A549 (cell line): ENCODE measurements around the gene ENTPD8. TPM values are rescaled to one million over a fixed set of nuclear protein-coding genes. Genes with fewer than 3 reads are reported as not detected.

Source experiments
- ATAC-seq, 2 experiments: fragments of 200-7000 bp in 1 of 2; fragments of >200 bp in 1 of 2; cut with Nextera tagmentation in 1 of 2; cut with Tn5 transposase in 1 of 2; 3 replicates each; pipeline versions ENCODE4 v1.8.0 to v1.9.1; 2018 to 2020; ENCODE audit warnings: mild to moderate bottlenecking in 1 of 2, moderate library complexity in 1 of 2
- CTCF ChIA-PET: fragments of 300-600 bp; sonication (Branson Sonifier 250); formaldehyde crosslinking; extraction: SDS; loops from one replicate; lab custom pipeline; 2021; ENCODE audit warnings: antibody characterized with exemption, inconsistent platforms; lab: Yijun Ruan, JAX
- POLR2A ChIA-PET: fragments of 350-600 bp; formaldehyde crosslinking; extraction: SDS; loops from one replicate; lab custom pipeline; 2021; ENCODE audit warnings: antibody characterized with exemption, inconsistent platforms; lab: Yijun Ruan, JAX
- DNase-seq, 2 experiments: peaks; one replicate each; pipeline versions ENCODE4 v3.0.0 to v3.0.0-alpha.2; 2011 to 2016; ENCODE audit warnings: low read depth in 1 of 2, low spot score in 1 of 2
- FAIRE-seq: peaks from 2 replicates; lab custom pipeline; 2011; peaks lifted over from hg19 to GRCh38; lab: Jason Lieb, UNC
- H3K27ac ChIP-seq, 2 experiments: fragments of >200 bp; sonication (Bioruptor Twin); formaldehyde crosslinking; 3 replicates each; pipeline ENCODE4 v1.5.1; 2016 to 2017
- H3K4me1 ChIP-seq: fragments of >200 bp; sonication (Bioruptor Twin); formaldehyde crosslinking; 3 replicates; pipeline ENCODE4 v1.6.1; 2016
- H3K4me2 ChIP-seq: fragments of >200 bp; sonication (Bioruptor Twin); formaldehyde crosslinking; 3 replicates; pipeline ENCODE4 v1.6.1; 2016
- H3K4me3 ChIP-seq: fragments of >200 bp; sonication (Bioruptor Twin); formaldehyde crosslinking; 3 replicates; pipeline ENCODE4 v1.5.1; 2016
- H3K9me3 ChIP-seq: fragments of >200 bp; sonication (Bioruptor Twin); formaldehyde crosslinking; 3 replicates; pipeline ENCODE4 v1.6.1; 2016
- BHLHE40 ChIP-seq: IDR thresholded peaks from 2 replicates; pipeline ENCODE4 v1.6.1; 2012; ENCODE audit warnings: low read depth, low read length, inconsistent platforms
- EHMT2 ChIP-seq: fragments of 200-600 bp; sonication (generic); IDR thresholded peaks from 2 replicates; pipeline ENCODE4 v1.6.1; 2016; ENCODE audit warnings: antibody characterized with exemption, low read depth, mild to moderate bottlenecking, moderate library complexity
- HDAC2 ChIP-seq: fragments of 200-600 bp; sonication (generic); IDR thresholded peaks from 2 replicates; pipeline ENCODE4 v1.6.1; 2016
- HOXB5 ChIP-seq: fragments of 250-450 bp; sonication (Bioruptor Pico); IDR thresholded peaks from 2 replicates; pipeline ENCODE4 v1.5.0; 2020; ENCODE audit warnings: mild to moderate bottlenecking, moderate library complexity
- JUNB ChIP-seq: fragments of >200 bp; sonication (Bioruptor Twin); formaldehyde crosslinking; IDR thresholded peaks from 2 replicates; pipeline ENCODE4 v1.6.1; 2016
- KDM1A ChIP-seq: fragments of 200-600 bp; sonication (generic); IDR thresholded peaks from 2 replicates; pipeline ENCODE4 v1.6.1; 2016; ENCODE audit warnings: low read depth, mild to moderate bottlenecking
- MYC ChIP-seq: IDR thresholded peaks from 2 replicates; pipeline ENCODE4 v1.6.1; 2012; ENCODE audit warnings: mild to moderate bottlenecking, inconsistent platforms, low read length, improper control_type of control experiment, borderline replicate concordance
- NFE2L2 ChIP-seq: fragments of 150-350 bp; conservative IDR thresholded peaks from 2 replicates; pipeline ENCODE4 v1.6.1; 2014; ENCODE audit warnings: low read length
- RAD21 ChIP-seq, 2 experiments: fragments of >200 bp in 1 of 2; sonication (Bioruptor Twin) in 1 of 2; formaldehyde crosslinking in 1 of 2; IDR thresholded peaks in 1 of 2; conservative IDR thresholded peaks in 1 of 2; 2 replicates in 1 of 2; 3 replicates in 1 of 2; pipeline ENCODE4 v1.6.1; 2012 to 2018; ENCODE audit warnings: inconsistent platforms in 1 of 2
- RCOR1 ChIP-seq: fragments of 150-350 bp; IDR thresholded peaks from 2 replicates; pipeline ENCODE4 v1.6.1; 2014; ENCODE audit warnings: antibody characterized with exemption, low read length, low read depth
- RNF2 ChIP-seq: fragments of 200-600 bp; sonication (generic); IDR thresholded peaks from 2 replicates; pipeline ENCODE4 v1.6.1; 2016; ENCODE audit warnings: low read depth, mild to moderate bottlenecking, antibody characterized with exemption, moderate library complexity, borderline replicate concordance
- SMC3 ChIP-seq: fragments of >200 bp; sonication (Bioruptor Twin); formaldehyde crosslinking; IDR thresholded peaks from 3 replicates; pipeline ENCODE4 v1.6.1; 2018; ENCODE audit warnings: inconsistent platforms
- WGBS: methylation state at CpG from one replicate; pipeline ENCODE4 v1.1.6; 2017; ENCODE audit errors: missing lambda C conversion rate; 5-methylcytosine and 5-hydroxymethylcytosine counted together
- polyA plus RNA-seq, 4 experiments: library from polyadenylated mRNA; depleted of rRNA in 3 of 4; stranded (reverse); fragments of >200 nt; fragmentation: RNase III in 1 of 4; extraction: RNeasy Plus Mini Kit Qiagen cat#74134 plus additional on column Dnase treatment in 1 of 4; gene quantifications; 2 replicates in 3 of 4; 3 replicates in 1 of 4; pipeline ENCODE4 v1.2.3, GENCODE V29; 2011 to 2017
- TF ChIP-seq, protein P1 (sequence below): fragments of >200 bp; sonication (Bioruptor Twin); formaldehyde crosslinking; IDR thresholded peaks from 3 replicates; pipeline ENCODE4 v1.5.1; 2016
- TF ChIP-seq, protein P2 (sequence below): fragments of 200-600 bp; sonication (generic); IDR thresholded peaks from 2 replicates; pipeline ENCODE4 v1.6.1; 2016; ENCODE audit warnings: antibody characterized with exemption, mild to moderate bottlenecking, moderate library complexity
- TF ChIP-seq, protein P3 (sequence below): fragments of 150-350 bp; IDR thresholded peaks from 2 replicates; pipeline ENCODE4 v1.6.1; 2014; ENCODE audit warnings: low read depth, mild to moderate bottlenecking, low read length
- TF ChIP-seq, protein P4 (sequence below): fragments of >200 bp; sonication (Bioruptor Twin); formaldehyde crosslinking; IDR thresholded peaks from 3 replicates; pipeline ENCODE4 v1.6.1; 2016

ENTPD8 gene
- polyA plus RNA-seq, 2 of the 4 experiments (the other 2 are of a cell fraction): 0.18 to 0.36 TPM

DNA sequence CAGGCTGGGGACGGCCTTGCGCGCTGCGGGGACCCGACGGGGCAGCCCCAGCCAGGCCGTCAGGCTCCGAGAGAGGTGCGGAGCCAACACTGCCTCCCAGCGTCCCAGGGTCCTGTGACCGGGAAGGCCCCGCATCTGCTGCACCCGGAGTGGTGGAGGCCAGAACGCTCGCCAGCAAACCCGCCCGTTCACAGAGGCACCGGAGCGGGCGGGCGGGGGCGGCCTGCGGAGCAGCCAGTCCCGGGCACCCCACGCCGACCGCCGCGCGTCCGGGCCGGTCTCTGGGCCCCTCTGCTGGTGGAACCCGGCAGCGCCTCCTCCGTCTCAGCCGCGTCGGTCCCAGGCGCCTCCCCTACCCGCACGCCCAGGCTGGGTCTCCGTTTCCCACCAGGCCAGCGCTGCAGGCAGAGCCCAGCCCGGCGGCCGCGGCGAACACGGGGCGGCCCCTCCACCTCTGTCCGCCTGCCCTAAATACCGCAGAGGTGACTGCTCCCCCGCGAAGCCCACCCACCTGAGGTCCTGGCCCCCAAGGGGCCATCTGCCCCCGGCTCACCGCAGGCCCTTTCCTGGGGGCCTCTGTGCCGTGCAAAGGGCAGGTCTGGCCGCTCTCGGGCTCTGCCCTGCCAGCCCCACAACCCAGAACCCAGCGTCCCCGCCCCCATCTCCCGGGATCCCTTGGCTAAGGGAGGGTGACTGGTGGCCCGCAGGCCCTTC is 34.1 kb downstream of the ENTPD8 start:
- Histone ChIP-seq H3K27ac (peak overlapping the region; percentile 58 to 82; a peak in 5 of 6 replicates), H3K4me2 (peak overlapping the region; percentile 89), H3K4me3 (peak overlapping the region; percentile 35), H3K4me1 (peaks cover 31% of the 10 kb centered on the region), H3K9me3 (no peaks in the 10 kb centered on the region)
- FAIRE-seq: no peak
- TF ChIP-seq HOXB5 (CRISPR knock-in tag) (0 out of 2 replicates have a peak, but pooled peaks have one; percentile 25), EHMT2 (no peak), HDAC2 (no peak), RCOR1 (no peak), RNF2 (no peak), KDM1A (no peak), NFE2L2 (no peak), JUNB (no peak), RAD21 (conservative IDR thresholded peaks at IDR 0.05 in 1 of 2, IDR thresholded peaks at IDR 0.05 in 1 of 2) (peak; percentile 69 to 87; a peak in 4 of 5 replicates), SMC3 (peak; percentile 79), BHLHE40 (no peak), MYC (no peak; the same call in 1 of the 2 replicates)
- TF ChIP-seq, protein P1, sequence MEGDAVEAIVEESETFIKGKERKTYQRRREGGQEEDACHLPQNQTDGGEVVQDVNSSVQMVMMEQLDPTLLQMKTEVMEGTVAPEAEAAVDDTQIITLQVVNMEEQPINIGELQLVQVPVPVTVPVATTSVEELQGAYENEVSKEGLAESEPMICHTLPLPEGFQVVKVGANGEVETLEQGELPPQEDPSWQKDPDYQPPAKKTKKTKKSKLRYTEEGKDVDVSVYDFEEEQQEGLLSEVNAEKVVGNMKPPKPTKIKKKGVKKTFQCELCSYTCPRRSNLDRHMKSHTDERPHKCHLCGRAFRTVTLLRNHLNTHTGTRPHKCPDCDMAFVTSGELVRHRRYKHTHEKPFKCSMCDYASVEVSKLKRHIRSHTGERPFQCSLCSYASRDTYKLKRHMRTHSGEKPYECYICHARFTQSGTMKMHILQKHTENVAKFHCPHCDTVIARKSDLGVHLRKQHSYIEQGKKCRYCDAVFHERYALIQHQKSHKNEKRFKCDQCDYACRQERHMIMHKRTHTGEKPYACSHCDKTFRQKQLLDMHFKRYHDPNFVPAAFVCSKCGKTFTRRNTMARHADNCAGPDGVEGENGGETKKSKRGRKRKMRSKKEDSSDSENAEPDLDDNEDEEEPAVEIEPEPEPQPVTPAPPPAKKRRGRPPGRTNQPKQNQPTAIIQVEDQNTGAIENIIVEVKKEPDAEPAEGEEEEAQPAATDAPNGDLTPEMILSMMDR: peak; percentile 72
- TF ChIP-seq, protein P2, sequence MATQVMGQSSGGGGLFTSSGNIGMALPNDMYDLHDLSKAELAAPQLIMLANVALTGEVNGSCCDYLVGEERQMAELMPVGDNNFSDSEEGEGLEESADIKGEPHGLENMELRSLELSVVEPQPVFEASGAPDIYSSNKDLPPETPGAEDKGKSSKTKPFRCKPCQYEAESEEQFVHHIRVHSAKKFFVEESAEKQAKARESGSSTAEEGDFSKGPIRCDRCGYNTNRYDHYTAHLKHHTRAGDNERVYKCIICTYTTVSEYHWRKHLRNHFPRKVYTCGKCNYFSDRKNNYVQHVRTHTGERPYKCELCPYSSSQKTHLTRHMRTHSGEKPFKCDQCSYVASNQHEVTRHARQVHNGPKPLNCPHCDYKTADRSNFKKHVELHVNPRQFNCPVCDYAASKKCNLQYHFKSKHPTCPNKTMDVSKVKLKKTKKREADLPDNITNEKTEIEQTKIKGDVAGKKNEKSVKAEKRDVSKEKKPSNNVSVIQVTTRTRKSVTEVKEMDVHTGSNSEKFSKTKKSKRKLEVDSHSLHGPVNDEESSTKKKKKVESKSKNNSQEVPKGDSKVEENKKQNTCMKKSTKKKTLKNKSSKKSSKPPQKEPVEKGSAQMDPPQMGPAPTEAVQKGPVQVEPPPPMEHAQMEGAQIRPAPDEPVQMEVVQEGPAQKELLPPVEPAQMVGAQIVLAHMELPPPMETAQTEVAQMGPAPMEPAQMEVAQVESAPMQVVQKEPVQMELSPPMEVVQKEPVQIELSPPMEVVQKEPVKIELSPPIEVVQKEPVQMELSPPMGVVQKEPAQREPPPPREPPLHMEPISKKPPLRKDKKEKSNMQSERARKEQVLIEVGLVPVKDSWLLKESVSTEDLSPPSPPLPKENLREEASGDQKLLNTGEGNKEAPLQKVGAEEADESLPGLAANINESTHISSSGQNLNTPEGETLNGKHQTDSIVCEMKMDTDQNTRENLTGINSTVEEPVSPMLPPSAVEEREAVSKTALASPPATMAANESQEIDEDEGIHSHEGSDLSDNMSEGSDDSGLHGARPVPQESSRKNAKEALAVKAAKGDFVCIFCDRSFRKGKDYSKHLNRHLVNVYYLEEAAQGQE: no peak
- TF ChIP-seq, protein P3, sequence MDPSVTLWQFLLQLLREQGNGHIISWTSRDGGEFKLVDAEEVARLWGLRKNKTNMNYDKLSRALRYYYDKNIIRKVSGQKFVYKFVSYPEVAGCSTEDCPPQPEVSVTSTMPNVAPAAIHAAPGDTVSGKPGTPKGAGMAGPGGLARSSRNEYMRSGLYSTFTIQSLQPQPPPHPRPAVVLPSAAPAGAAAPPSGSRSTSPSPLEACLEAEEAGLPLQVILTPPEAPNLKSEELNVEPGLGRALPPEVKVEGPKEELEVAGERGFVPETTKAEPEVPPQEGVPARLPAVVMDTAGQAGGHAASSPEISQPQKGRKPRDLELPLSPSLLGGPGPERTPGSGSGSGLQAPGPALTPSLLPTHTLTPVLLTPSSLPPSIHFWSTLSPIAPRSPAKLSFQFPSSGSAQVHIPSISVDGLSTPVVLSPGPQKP: no peak
- TF ChIP-seq, protein P4, sequence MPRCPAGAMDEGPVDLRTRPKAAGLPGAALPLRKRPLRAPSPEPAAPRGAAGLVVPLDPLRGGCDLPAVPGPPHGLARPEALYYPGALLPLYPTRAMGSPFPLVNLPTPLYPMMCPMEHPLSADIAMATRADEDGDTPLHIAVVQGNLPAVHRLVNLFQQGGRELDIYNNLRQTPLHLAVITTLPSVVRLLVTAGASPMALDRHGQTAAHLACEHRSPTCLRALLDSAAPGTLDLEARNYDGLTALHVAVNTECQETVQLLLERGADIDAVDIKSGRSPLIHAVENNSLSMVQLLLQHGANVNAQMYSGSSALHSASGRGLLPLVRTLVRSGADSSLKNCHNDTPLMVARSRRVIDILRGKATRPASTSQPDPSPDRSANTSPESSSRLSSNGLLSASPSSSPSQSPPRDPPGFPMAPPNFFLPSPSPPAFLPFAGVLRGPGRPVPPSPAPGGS: no peak
- 31% methylated on average over 5 of the region's 63 CpGs for WGBS
- DNase-seq: peak; percentile 60 to 64
- peak; percentile 77 to 90 for ATAC-seq
- POLR2A ChIA-PET: no interaction called here
- CTCF ChIA-PET: interaction anchor here (1.0 to 4.4 kb wide), 9 partner anchors 9 to 130 kb away, joined by 3 to 51 read pairs (median 5); partner anchors contain the start of gene NRARP
